ENCODE data around the gene ADGRE2. TPM values are rescaled to one million over a fixed set of nuclear protein-coding genes. Genes with fewer than 3 reads are reported as not detected.

Gene ADGRE2
- total and polyA plus RNA-seq, 2 donors (not counting 3 experiments of a cell fraction or from before 2014, with no cell fraction given): not detected

GRCh38 chr19:14703833-14704232, 74.5 kb downstream of the ADGRE2 start:
- DNase-seq (ENCODE audit: low read depth, low spot score): no peak
- Histone ChIP-seq H3K4me3 (replicated peaks in 1 of 3; ENCODE audit: insufficient read depth in 1 of 3, low read depth in 1 of 3, low read length in 3 of 3) (no peak overlapping the region), H3K4me1 (ENCODE audit: control insufficient read depth, extremely low read depth, insufficient read depth, low read length) (no peaks in the 10 kb centered on the region), H3K79me2 (ENCODE audit: control insufficient read depth, insufficient read depth, low read length) (no peaks in the 10 kb centered on the region), H3K9ac (replicated peaks; ENCODE audit: extremely low read depth, insufficient read depth, low read length) (no peak overlapping the region), H3K4me2 (ENCODE audit: insufficient read depth, low read length) (no peak overlapping the region), H3K9me1 (replicated peaks; ENCODE audit: control insufficient read depth, extremely low read depth, insufficient read depth, low read length) (no peaks in the 10 kb centered on the region), H3K9me3 (replicated peaks; ENCODE audit: control insufficient read depth, insufficient read depth, low read length) (no peaks in the 10 kb centered on the region), H4K20me1 (replicated peaks; ENCODE audit: control insufficient read depth, extremely low read depth, insufficient read depth, low read length) (no peaks in the 10 kb centered on the region), H3K27ac (ENCODE audit: insufficient read depth, low read depth, low read length) (no peak overlapping the region), H2AFZ (ENCODE audit: low read depth, low read length) (no peak overlapping the region), H3K27me3 (ENCODE audit: control insufficient read depth in 2 of 2, insufficient read depth in 2 of 2, low read length in 2 of 2) (no peaks in the 10 kb centered on the region), H3K36me3 (ENCODE audit: control insufficient read depth in 2 of 2, extremely low read depth in 1 of 2, insufficient read depth in 2 of 2, low read length in 2 of 2) (peaks cover 11 to 56% of the 10 kb centered on the region in 2 experiments)
- ChIA-PET CTCF (interaction anchor here (0.5 kb wide), 1 partner anchor 130 kb away, joined by 3 read pairs; no protein-coding TSS in a partner anchor), POLR2A (no interaction called here)
- TF ChIP-seq EZH2 (IDR thresholded peaks at IDR 0.05; ENCODE audit: borderline replicate concordance, low read depth, low read length, severe bottlenecking): no peak
- no peak for TF ChIP-seq MAX (IDR thresholded peaks at IDR 0.05; ENCODE audit: insufficient read depth, insufficient read length)
- no peak for TF ChIP-seq POLR2A (IDR thresholded peaks at IDR 0.05; ENCODE audit: low read depth, low read length)
- TF ChIP-seq CTCF (IDR thresholded peaks at IDR 0.05; ENCODE audit: extremely low read depth in 1 of 2, insufficient read depth in 1 of 2, low read depth in 1 of 2, low read length in 2 of 2): no peak
- TF ChIP-seq GATA2 (IDR thresholded peaks at IDR 0.05; ENCODE audit: insufficient read depth, insufficient read length, low read depth, low read length): no peak
- no peak for TF ChIP-seq FOS (IDR thresholded peaks at IDR 0.05; ENCODE audit: borderline replicate concordance, insufficient read depth, low read length)
- TF ChIP-seq MYC (IDR thresholded peaks at IDR 0.05; ENCODE audit: low read depth, low read length): no peak
- no peak for TF ChIP-seq POLR2AphosphoS5 (IDR thresholded peaks at IDR 0.05; ENCODE audit: insufficient read depth, low read depth, low read length)
- no peak for TF ChIP-seq JUN (IDR thresholded peaks at IDR 0.05; ENCODE audit: borderline replicate concordance, insufficient read depth, insufficient read length, low read depth)
- no TSS peak for BruUV-seq (replicated peaks)
- intact Hi-C loops (cut with micrococcal nuclease) (no loop called here), dilution Hi-C loops (cut with MboI; ENCODE audit: extremely low pct_ligation_motif_present, low sequenced_read_pairs) (no loop called here)
- no peak for FAIRE-seq

Data from endothelial cell of umbilical vein (primary cell).